IPS-18a (cell line): Measurements from ENCODE around the gene PARS2.

ENCODE experiments used
- H3K27ac ChIP-seq: one replicate; pipeline ENCODE4 v1.5.1; 2013; ENCODE audit warnings: low read length
- H3K27me3 ChIP-seq: one replicate; pipeline ENCODE4 v1.6.1; 2013; ENCODE audit warnings: mild to moderate bottlenecking, low read length; ENCODE audit not compliant: control insufficient read depth, insufficient read depth
- H3K36me3 ChIP-seq: one replicate; pipeline ENCODE4 v1.6.1; 2013; ENCODE audit warnings: low read depth, low read length; ENCODE audit not compliant: control insufficient read depth
- H3K4me1 ChIP-seq: one replicate; pipeline ENCODE4 v1.6.1; 2013; ENCODE audit warnings: low read depth, low read length; ENCODE audit not compliant: control insufficient read depth
- H3K4me3 ChIP-seq: one replicate; pipeline ENCODE4 v1.5.1; 2013; ENCODE audit warnings: low read length
- H3K9ac ChIP-seq: one replicate; pipeline ENCODE4 v1.6.1; 2013; ENCODE audit warnings: mild to moderate bottlenecking, low read length, moderate library complexity
- H3K9me3 ChIP-seq: one replicate; pipeline ENCODE4 v1.6.1; 2013; ENCODE audit warnings: low read depth, low read length; ENCODE audit not compliant: control insufficient read depth

The PARS2 gene

DNA sequence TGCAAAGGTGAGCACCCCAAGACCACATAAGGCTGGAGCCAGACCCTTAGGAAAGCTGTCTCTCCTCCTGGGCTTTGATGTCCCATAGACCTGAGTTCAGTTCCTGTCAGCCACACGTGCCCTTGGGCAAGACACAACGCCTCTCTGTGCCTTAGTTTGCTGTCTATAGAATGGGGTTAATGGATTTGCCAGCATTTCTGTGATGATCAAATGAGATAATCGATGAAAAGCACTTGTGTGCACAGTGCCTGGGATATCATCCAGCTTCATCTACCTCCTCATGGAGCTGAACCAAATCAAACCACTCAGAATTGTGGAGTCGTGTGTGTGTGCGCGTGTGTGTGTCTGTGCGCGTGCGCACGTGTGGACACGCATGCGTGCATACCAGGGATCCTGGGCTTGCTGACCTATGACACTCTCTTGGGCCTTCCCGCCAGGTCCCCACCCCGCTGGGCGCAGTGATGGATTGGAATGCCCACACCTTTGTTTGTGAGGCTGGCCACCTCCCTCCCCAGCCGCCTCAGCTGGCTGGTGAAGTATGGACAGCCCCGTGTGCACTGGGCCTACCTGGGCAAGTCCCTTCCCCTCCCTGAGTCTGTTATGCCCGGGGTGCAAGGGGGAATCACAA is 31.6 kb upstream of the PARS2 start:
- Histone ChIP-seq H3K9ac (no peak overlapping the region), H3K36me3 (no peaks in the 10 kb centered on the region), H3K4me3 (no peak overlapping the region), H3K27ac (no peak overlapping the region), H3K9me3 (no peaks in the 10 kb centered on the region), H3K4me1 (peaks cover 15% of the 10 kb centered on the region), H3K27me3 (no peaks in the 10 kb centered on the region)

DNA sequence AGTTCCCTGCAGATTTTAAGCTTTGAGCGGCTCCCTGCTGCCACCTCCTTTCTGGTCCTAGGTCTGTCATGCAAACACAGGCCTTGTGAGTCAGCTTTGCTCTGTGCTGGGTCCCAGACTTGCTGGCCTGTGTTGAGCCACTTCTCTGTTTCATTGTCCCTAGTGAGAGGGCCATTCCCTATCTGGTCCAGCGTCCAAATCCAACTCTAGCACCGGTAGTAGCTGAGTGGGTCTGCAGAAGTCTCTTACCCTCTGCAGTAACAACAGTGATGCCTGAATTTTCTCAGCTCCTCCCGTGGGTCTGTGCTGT is 31.0 kb upstream of the PARS2 start:
- H3K27ac ChIP-seq, result no peak overlapping the region
- H3K27me3 ChIP-seq, result no peaks in the 10 kb centered on the region
- peaks cover 15% of the 10 kb centered on the region for H3K4me1 ChIP-seq
- no peaks in the 10 kb centered on the region for H3K36me3 ChIP-seq
- H3K4me3 ChIP-seq, result no peak overlapping the region
- H3K9me3 ChIP-seq, result no peaks in the 10 kb centered on the region
- no peak overlapping the region for H3K9ac ChIP-seq

DNA sequence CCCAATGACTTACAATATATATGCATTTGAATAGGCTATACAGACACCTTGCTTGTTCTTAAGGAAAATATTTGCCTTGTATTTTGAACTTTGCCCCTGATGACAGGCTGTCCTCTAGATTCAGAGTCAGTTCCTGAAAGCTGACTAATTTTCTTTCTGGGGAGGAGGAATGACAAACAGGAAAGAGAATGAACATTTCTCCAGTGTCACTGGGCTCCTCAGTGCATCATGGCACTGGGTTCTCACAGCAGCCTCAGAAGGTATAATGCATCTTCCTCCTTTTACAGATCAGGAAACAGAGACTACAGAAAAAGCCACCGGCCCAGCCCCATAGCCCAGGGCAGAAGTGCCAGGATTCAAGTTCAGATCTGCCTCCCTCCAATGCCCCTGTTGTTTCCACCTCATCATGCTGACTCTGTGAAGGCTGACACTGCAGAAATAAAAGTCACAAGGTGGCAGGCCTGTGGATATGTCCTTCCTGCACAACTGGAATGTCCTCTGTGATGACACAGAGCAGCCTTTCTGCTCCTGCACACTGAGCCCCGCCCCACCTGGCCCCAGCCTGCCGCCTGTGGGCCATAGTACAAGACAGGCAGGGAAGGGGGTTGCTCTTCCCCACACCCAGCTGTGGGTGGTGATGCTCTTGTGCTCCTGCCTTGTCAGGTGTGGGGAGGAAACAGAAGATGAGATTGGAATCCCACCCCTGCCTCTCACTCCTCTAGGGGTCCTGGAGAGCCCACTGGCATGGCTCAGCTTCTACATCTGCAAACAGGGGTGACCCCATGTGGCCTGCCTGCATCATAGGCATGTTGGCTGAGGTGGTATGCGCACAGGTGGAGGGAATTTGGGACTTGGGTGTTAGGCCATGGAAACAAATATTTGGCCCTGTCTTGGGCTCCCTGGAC is 30.4 kb upstream of the PARS2 start:
- Histone ChIP-seq H3K36me3 (no peaks in the 10 kb centered on the region), H3K9ac (no peak overlapping the region), H3K27me3 (no peaks in the 10 kb centered on the region), H3K9me3 (no peaks in the 10 kb centered on the region), H3K4me3 (no peak overlapping the region), H3K4me1 (peaks cover 15% of the 10 kb centered on the region), H3K27ac (no peak overlapping the region)

DNA sequence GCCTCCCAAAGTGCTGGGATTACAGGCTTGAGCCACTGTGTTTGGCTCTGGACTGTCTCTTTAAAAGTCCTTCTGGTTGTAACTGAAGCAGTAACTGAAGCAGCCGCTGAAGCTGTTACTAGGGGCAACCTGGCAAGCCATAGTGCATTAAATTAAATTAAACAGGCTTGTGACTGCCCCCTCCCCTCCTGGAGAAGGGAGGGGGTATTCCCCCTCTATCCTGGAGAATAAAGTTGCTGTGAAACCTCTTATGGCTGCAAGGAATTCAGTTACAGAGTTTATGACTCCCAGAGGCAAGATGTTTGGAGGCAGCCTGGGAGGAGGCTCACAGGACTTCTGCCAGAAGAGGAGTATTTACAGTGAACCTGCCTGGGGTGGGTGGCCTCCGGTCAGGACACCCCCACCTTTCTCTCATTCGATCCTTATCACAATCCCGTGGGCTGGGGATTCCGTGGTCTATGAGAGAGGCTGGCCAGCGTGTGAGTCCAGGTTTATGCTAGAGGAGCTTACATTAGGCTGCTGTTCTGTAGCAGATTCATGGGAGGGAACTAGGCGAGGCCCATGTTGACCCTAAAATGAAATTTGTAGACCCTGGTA is 28.5 kb upstream of the PARS2 start:
- Histone ChIP-seq H3K27ac (no peak overlapping the region), H3K36me3 (no peaks in the 10 kb centered on the region), H3K9ac (no peak overlapping the region), H3K4me1 (peaks cover 23% of the 10 kb centered on the region), H3K9me3 (no peaks in the 10 kb centered on the region), H3K27me3 (no peaks in the 10 kb centered on the region), H3K4me3 (no peak overlapping the region)

DNA sequence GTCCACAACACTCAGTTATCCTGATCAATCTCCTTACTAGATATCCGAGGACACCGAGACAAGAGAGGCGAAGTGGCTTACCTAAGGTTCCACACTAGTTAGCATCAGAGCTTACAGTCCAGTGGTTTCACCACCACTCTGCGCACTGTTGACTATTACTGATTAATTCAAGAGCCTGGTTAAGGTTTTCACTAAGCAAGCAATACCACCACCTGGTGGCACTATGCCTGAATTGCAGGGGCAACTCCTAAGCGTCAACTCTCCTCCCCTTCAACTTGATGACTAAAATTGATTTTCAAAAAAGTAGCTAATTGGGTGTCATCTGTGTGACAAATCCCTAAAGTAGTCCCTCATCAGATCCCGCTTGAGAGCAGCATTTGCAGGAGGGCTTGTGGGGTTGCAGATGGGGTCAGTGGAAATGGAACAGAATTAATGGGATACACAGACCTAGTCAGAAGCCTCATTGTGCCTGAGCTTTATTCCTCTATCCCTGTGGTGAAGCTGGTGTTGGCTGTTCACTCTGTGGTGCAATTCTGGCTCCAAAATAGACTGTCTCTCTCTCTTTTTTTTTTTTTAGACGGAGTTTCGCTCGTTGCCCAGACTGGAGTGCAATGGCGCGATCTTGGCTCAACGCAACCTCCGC is 27.7 kb upstream of the PARS2 start:
- peaks cover 23% of the 10 kb centered on the region for H3K4me1 ChIP-seq
- no peaks in the 10 kb centered on the region for H3K36me3 ChIP-seq
- H3K27me3 ChIP-seq, result no peaks in the 10 kb centered on the region
- no peak overlapping the region for H3K27ac ChIP-seq
- H3K9ac ChIP-seq, result no peak overlapping the region
- no peak overlapping the region for H3K4me3 ChIP-seq
- no peaks in the 10 kb centered on the region for H3K9me3 ChIP-seq

DNA sequence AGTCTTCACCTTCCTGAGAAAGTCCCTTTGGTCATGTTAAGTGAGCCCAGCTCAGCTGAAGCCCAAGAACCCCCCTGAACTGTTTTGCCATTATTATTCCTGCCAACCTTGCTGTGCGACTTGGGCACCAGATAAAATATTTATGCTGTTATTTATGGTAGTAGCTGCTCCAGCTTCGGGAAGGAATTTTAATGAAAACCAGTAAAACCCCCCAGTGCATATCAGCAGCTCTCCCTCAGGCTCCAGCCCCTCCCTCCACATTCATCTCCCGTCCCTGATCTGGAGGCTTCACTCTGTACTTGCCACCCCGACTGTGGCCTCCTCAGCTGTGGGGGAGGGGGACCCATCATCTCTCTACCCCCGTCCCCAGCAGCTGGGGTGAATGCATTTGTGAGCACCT is 24.1 kb upstream of the PARS2 start:
- Histone ChIP-seq H3K4me3 (no peak overlapping the region), H3K9ac (no peak overlapping the region), H3K36me3 (no peaks in the 10 kb centered on the region), H3K9me3 (no peaks in the 10 kb centered on the region), H3K4me1 (peaks cover 8% of the 10 kb centered on the region), H3K27me3 (no peaks in the 10 kb centered on the region), H3K27ac (no peak overlapping the region)

DNA sequence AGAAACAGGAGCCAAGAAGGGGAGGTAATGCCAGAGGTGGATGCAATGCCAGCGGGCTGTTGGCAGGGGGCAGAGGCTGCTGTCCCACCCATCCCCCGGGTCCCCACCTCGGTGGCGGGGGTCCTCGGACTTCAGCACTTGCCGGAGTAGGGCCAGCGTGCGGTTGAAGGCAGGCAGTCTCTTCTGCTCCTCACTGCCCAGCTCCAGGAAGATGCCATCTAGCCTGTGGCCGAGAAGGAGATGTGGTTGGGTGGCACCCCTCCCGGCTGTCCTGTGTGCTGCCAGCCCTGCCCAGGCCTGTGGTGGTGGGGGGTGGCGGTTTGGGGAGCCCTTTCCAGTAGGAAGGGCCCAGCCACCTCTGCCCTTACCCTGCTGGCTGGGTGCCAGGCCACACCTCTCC is 23.3 kb upstream of the PARS2 start:
- Histone ChIP-seq H3K36me3 (no peaks in the 10 kb centered on the region), H3K4me3 (no peak overlapping the region), H3K27me3 (no peaks in the 10 kb centered on the region), H3K4me1 (peaks cover 8% of the 10 kb centered on the region), H3K9ac (no peak overlapping the region), H3K27ac (no peak overlapping the region), H3K9me3 (no peaks in the 10 kb centered on the region)

DNA sequence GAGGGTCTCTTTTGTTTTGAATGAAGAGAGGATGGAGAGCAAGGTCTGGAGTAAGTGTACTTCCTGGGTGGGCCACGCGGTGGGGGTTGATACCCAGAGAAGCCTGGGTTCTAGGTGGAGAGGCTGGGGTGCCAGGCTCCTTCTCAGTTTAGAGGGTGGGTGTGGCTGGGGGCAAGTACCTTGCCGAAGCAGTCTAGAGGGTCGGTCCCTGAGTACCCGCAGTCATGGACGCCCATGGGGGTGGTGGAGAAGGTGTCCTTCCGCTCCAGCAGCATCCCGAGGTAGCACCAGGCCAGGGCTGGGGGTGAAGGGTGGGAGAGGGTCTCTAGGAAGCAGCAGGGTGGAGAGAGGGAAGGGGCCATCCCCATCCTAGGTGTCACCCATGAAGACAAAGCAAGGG is 22.5 kb upstream of the PARS2 start:
- no peak overlapping the region for H3K4me3 ChIP-seq

DNA sequence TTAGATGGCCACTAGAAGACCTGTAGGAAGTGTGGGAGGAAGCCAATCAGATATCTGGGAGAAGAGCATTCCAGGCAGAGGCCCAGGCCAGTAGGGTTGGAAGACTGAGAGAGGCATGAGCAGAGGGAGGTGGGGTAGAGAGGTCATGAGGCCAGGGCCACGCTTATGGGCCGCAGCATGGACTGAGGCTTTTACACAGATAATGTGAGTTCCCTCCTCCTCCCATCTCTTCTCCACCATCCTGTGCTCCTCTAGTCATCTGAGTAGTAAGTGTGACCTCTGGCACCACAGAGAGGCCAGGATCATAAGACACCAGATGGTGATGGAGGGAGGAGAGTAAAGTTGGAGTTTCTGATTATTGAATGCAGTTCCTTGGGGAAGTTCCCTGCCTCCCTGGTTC is 19.7 kb upstream of the PARS2 start:
- no peak overlapping the region for H3K4me3 ChIP-seq
- no peak overlapping the region for H3K9ac ChIP-seq
- peaks cover 7% of the 10 kb centered on the region for H3K4me1 ChIP-seq
- no peaks in the 10 kb centered on the region for H3K36me3 ChIP-seq
- H3K27ac ChIP-seq, result no peak overlapping the region
- no peaks in the 10 kb centered on the region for H3K9me3 ChIP-seq
- no peaks in the 10 kb centered on the region for H3K27me3 ChIP-seq

More for the DNA sequence above, 22.5 kb upstream of the PARS2 start:
- Histone ChIP-seq H3K27me3 (no peaks in the 10 kb centered on the region), H3K9ac (no peak overlapping the region), H3K4me1 (peaks cover 8% of the 10 kb centered on the region), H3K27ac (no peak overlapping the region), H3K36me3 (no peaks in the 10 kb centered on the region), H3K9me3 (no peaks in the 10 kb centered on the region)

DNA sequence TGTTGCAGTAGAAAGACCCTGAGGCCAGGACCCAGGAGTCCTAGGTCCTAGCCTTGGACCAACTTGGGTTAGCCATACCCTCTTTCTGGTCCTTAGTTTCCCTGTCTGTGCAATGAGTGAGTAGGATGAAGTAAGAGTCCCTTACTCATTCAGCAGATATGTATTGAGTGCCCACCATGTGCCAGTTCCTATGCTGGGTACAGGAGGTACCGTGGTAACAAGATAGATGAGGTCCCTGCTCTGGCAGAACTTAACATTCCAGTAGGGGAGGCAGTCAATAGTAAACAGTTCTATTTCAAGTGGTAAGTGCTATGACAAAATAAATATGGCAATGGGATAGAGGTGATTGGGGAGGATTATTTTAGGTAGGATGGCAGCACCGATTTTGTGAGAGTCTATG is 18.3 kb upstream of the PARS2 start:
- Histone ChIP-seq H3K9me3 (no peaks in the 10 kb centered on the region), H3K4me1 (no peaks in the 10 kb centered on the region), H3K27ac (no peak overlapping the region), H3K36me3 (no peaks in the 10 kb centered on the region), H3K4me3 (no peak overlapping the region), H3K27me3 (no peaks in the 10 kb centered on the region), H3K9ac (no peak overlapping the region)

DNA sequence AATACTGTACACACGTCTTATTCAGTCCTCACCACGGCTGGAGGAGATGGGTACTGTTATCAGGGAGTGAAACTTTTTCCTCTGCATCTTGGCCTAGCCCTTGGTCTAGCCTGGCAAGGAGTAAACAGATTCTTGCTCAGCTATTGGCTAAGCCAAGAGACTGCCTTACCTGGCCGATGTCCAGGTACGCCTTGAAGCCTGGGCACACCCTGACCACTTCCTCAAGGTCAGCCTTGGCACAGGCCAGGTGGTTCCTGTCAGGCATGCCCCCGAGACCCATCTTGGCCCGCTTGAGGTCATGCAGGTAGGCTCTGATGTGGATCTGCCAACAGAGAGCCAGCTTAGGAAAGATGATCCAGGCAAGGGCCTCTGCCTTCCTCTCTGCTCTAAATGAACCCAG is 17.8 kb upstream of the PARS2 start:
- H3K27me3 ChIP-seq, result no peaks in the 10 kb centered on the region
- no peaks in the 10 kb centered on the region for H3K4me1 ChIP-seq
- H3K9me3 ChIP-seq, result no peaks in the 10 kb centered on the region
- no peak overlapping the region for H3K27ac ChIP-seq
- H3K9ac ChIP-seq, result no peak overlapping the region
- H3K36me3 ChIP-seq, result no peaks in the 10 kb centered on the region
- H3K4me3 ChIP-seq, result no peak overlapping the region
